GM12872 (cell line): ENCODE measurements around the gene DOCK8.
A peak's percentile ranks its signal among the peaks of the same experiment; 100 is the strongest.

ENCODE experiments used
- CTCF ChIP-seq: IDR thresholded peaks from 3 replicates; pipeline ENCODE4 v1.5.1; 2011; ENCODE audit warnings: low read depth, mild to moderate bottlenecking, low read length, moderate library complexity; ENCODE audit not compliant: insufficient read depth

Gene DOCK8

DNA sequence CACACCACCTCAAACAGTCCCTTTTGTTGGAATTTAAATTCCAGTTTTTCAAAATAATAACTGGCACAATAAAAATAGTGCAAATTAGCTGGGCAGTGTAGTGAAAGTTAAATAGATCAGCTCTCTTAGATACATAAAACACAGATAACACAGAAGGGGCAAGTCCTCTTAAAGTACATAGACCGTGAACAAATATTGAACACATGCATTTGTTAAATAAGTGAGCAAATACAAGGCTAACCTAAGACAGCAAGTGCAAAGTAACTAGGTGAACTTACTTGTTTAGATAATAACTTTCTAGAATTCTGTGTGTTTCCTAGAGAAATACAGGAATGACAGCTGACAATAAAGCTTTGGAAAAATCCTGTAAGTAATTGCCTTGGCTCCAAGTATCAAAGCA lies 280.1 kb downstream of the DOCK8 start:
- TF ChIP-seq CTCF = no peak

- no peak for TF ChIP-seq CTCF
Observed at GRCh38 chr9:495739-496138, 281.1 kb downstream of the DOCK8 start.

DNA sequence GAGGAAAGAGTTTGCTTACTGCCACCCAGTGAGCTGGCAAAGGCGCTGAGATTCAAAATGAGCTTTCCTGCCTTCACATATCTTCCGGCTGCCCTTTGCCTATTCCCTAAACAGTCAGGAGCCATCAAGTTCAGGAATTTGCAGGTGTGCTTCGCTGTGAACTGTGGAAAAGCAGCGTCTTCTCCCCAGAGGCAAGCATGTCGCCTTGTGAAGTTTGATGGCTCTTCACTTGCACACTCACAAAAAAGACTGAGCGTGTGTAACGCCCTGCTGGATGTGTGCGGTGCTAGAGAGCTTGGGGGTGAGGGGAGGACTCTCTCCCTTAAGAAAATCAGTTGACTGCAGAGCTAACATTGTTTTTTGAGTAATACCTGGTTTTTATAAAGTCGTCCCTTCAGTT lies 288.7 kb downstream of the DOCK8 start:
- TF ChIP-seq CTCF = no peak

DNA sequence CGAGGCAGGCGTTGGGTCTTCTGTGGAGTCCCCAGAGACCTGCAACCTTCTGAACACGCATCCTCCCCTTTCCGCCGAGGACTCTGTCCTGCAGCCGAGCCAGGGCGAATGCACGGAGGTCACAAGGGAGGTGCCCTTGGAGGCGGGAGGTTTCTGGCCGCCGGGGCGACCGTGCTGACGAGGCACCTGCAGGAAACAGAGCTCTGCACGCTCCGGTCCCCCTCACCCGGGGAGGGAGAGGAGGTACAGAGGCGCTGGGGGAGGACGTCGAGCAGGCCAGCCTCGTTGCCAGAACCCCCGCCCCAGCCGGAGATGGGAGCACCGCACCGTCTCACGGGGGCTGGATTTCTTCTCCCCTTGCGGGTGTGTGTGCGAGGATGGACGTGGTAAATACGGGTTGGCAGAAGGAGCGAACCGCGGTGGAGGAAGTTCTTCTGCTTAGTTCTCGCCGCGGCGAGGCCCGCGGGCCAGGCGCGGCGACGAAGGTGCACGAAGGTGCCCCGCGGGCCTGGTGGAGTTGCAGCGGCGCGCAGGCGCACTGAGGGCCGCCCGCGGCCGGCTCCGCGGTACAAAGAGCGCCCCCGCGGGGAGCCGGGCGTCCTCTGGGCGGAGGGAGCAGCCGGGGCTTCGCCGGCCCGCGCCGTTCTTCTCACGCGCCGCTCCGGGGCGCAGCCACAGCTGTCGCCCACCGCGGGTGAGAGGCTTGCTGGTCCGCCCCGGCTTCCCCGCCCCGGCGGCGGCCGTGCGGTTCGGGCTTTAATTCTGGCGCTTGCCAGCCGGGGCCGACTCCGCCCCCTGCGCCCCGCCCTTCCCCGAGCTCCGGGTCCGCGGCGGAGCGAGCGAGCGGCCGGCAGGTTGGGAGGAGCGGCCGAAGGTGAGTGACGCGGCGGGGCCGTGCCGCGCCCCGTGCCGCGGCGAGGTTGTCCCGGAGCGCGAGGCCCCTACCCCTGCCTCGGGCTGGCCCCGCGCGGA lies 289.5 kb downstream of the DOCK8 start, which contains the start of gene KANK1:
TSS of gene KANK1 (plus strand) at position 815 of the 972 bp plus-strand sequence.
- TF ChIP-seq CTCF = peak; percentile 45; the same call in 2 of the 3 replicates

GRCh38 chr9:504921-505740 lies 290.5 kb downstream of the DOCK8 start:
- no peak for TF ChIP-seq CTCF

DNA sequence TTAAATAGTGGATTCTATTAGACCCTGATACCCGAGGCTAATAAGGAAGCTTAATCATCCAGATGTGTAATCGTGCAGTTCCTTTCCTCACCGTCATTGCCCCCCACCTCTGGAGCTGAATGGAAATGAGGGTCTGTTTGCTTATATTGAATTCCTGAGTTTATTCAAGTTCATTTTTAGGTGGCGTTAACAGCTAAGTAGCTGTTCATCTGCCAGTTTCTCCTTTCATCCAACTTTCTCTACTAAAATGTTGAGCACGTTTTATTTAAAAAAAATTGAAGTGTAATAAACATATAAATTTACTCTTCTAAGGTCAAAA lies 291.0 kb downstream of the DOCK8 start:
- no peak for TF ChIP-seq CTCF

GRCh38 chr9:506281-506680 lies 291.6 kb downstream of the DOCK8 start:
- TF ChIP-seq CTCF = no peak
